ENCODE results near the gene ZSCAN25. TPM values are rescaled to one million over a fixed set of nuclear protein-coding genes. Genes with fewer than 3 reads are reported as not detected.

The ZSCAN25 gene
- total and polyA plus RNA-seq, 2 of the 13 experiments (the other 11 are each of a cell fraction or from before 2014, with no cell fraction given): 12.1 to 16.8 TPM

- 91% methylated on average over 3 of the region's 3 CpGs for WGBS (ENCODE audit: low lambda C conversion rate)
Measured at GRCh38 chr7:99576251-99576650, 40.5 kb upstream of the ZSCAN25 start.

More at GRCh38 chr7:99576251-99576650, 40.5 kb upstream of the ZSCAN25 start:
- no peak overlapping the region for H3K4me2 ChIP-seq (ENCODE audit: low read depth, low read length)
- TF ChIP-seq ZNF460 (CRISPR knock-in tag; IDR thresholded peaks at IDR 0.05; ENCODE audit: borderline replicate concordance): no peak
- TF ChIP-seq ATF1 (CRISPR knock-in tag; IDR thresholded peaks at IDR 0.05): no peak
- TF ChIP-seq RCOR2 (CRISPR knock-in tag; IDR thresholded peaks at IDR 0.05): no peak
- no peak for TF ChIP-seq ZNF878 (CRISPR knock-in tag; IDR thresholded peaks at IDR 0.05)
- no peak for TF ChIP-seq ZBTB1 (CRISPR knock-in tag; IDR thresholded peaks at IDR 0.05; ENCODE audit: borderline replicate concordance)
- TF ChIP-seq ZFAT (CRISPR knock-in tag; conservative IDR thresholded peaks at IDR 0.05): no peak
- TF ChIP-seq ZNF407 (CRISPR knock-in tag; IDR thresholded peaks at IDR 0.05; ENCODE audit: not compliant biosample characterization): no peak
- TF ChIP-seq JDP2 (CRISPR knock-in tag; IDR thresholded peaks at IDR 0.05; ENCODE audit: borderline replicate concordance): no peak
- TF ChIP-seq CBFB (CRISPR knock-in tag; IDR thresholded peaks at IDR 0.05): no peak
- TF ChIP-seq NCOA1 (CRISPR knock-in tag; IDR thresholded peaks at IDR 0.05): no peak
- no peak for TF ChIP-seq ZNF709 (CRISPR knock-in tag; IDR thresholded peaks at IDR 0.05)
- TF ChIP-seq, protein P1, sequence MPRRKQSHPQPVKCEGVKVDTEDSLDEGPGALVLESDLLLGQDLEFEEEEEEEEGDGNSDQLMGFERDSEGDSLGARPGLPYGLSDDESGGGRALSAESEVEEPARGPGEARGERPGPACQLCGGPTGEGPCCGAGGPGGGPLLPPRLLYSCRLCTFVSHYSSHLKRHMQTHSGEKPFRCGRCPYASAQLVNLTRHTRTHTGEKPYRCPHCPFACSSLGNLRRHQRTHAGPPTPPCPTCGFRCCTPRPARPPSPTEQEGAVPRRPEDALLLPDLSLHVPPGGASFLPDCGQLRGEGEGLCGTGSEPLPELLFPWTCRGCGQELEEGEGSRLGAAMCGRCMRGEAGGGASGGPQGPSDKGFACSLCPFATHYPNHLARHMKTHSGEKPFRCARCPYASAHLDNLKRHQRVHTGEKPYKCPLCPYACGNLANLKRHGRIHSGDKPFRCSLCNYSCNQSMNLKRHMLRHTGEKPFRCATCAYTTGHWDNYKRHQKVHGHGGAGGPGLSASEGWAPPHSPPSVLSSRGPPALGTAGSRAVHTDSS (CRISPR knock-in tag; conservative IDR thresholded peaks at IDR 0.05): no peak
- TF ChIP-seq TRIM22 (IDR thresholded peaks at IDR 0.05): no peak
- no peak for TF ChIP-seq SATB2 (CRISPR knock-in tag; IDR thresholded peaks at IDR 0.05)
- TF ChIP-seq ZNF577 (CRISPR knock-in tag; IDR thresholded peaks at IDR 0.05; ENCODE audit: borderline replicate concordance, low read depth): no peak
- DNase-seq (ENCODE audit: low spot score) (no peak), ATAC-seq (no peak), FAIRE-seq (no peak)
- no peak overlapping the region for H3K27ac ChIP-seq (ENCODE audit: extremely low read length, insufficient read depth, low read length)
- intact Hi-C loops (cut with micrococcal nuclease; ENCODE audit: unreplicated experiment) (no loop called here), in situ Hi-C loops (cut with HindIII; ENCODE audit: extremely low pct_ligation_motif_present, low pct_unique_long_range_greater_than_20kb) (no loop called here)
- POLR2A ChIA-PET: interaction anchor here (0.8 kb wide), 1 partner anchor 72 kb away, joined by 3 read pairs; the partner anchor contains the start of gene ZKSCAN5
- CTCF ChIA-PET (ENCODE audit: low intra/inter-chr PET ratio, low total read pairs): no interaction called here
- BruUV-seq (replicated peaks): no TSS peak
- H2AFZ ChIP-seq (ENCODE audit: low read length): no peak overlapping the region
- H4K20me1 ChIP-seq (ENCODE audit: insufficient read depth, low read length): no peaks in the 10 kb centered on the region
- no peaks in the 10 kb centered on the region for H3K79me2 ChIP-seq (ENCODE audit: insufficient read depth, low read length)
- H3K27me3 ChIP-seq (ENCODE audit: control insufficient read depth in 1 of 2, insufficient read depth in 2 of 2, low read length in 2 of 2): no peaks in the 10 kb centered on the region
- H3K9me3 ChIP-seq (ENCODE audit: low read length): no peaks in the 10 kb centered on the region
- peaks cover 3 to 28% of the 10 kb centered on the region in 2 experiments for H3K36me3 ChIP-seq (replicated peaks in 1 of 2; ENCODE audit: control insufficient read depth in 1 of 2, insufficient read depth in 2 of 2, low read length in 2 of 2)
- no peak overlapping the region for H3K4me3 ChIP-seq (replicated peaks in 1 of 3; ENCODE audit: insufficient read depth in 1 of 3, low read depth in 2 of 3, low read length in 3 of 3)
- peaks cover 5% of the 10 kb centered on the region; the same call in 1 of the 2 replicates for H3K4me1 ChIP-seq (ENCODE audit: insufficient read depth, low read length)
- no peak overlapping the region for H3K9ac ChIP-seq (ENCODE audit: insufficient read depth, low read depth, low read length)

Data from HepG2 (cell line).